Transverse colon (tissue), 4 donors: Measurements from ENCODE around the gene GALNT2. TPM values are rescaled to one million over a fixed set of nuclear protein-coding genes. Genes with fewer than 3 reads are reported as not detected.

Source experiments
- DNase-seq: peaks from one replicate; pipeline ENCODE4 v3.0.0-alpha.2; 2019
- H3K27ac ChIP-seq, 4 donors: fragments of 200-600 bp; sonication (generic); 2 replicates each; pipeline ENCODE4 v1.5.1; 2016 to 2018; ENCODE audit warnings: inconsistent platforms in 4 of 4
- H3K27me3 ChIP-seq: fragments of 200-600 bp; sonication (generic); 2 replicates; pipeline ENCODE4 v1.5.1; 2017; ENCODE audit warnings: inconsistent platforms
- H3K36me3 ChIP-seq, 4 donors: fragments of 200-600 bp; sonication (generic); 2 replicates each; pipeline ENCODE4 v1.5.1; 2017 to 2019; ENCODE audit warnings: inconsistent platforms in 4 of 4
- H3K4me1 ChIP-seq, 4 donors: fragments of 200-600 bp; sonication (generic); 2 replicates each; pipeline ENCODE4 v1.5.1; 2017 to 2020; ENCODE audit warnings: inconsistent platforms in 4 of 4
- H3K4me3 ChIP-seq, 4 donors: fragments of 200-600 bp; sonication (generic); 1 replicate in 1 of 4; 2 replicates in 3 of 4; pipeline versions ENCODE4 v1.5.1 to v1.6.1; 2017 to 2019; ENCODE audit warnings: inconsistent platforms in 4 of 4
- H3K9me3 ChIP-seq, 2 donors: fragments of 200-600 bp; sonication (generic); 2 replicates each; pipeline ENCODE4 v1.5.1; 2017 to 2019; ENCODE audit warnings: inconsistent platforms in 2 of 2
- EP300 ChIP-seq: sonication (generic); formaldehyde crosslinking; IDR thresholded peaks from one replicate; pipeline ENCODE4 v1.6.1; 2017; ENCODE audit warnings: antibody characterized with exemption, low read depth
- POLR2A ChIP-seq: fragments of 450-650 bp; IDR thresholded peaks from one replicate; pipeline ENCODE4 v1.6.1; 2016; ENCODE audit warnings: antibody characterized with exemption, mild to moderate bottlenecking, moderate library complexity
- POLR2AphosphoS5 ChIP-seq, 3 donors: sonication (generic); formaldehyde crosslinking; IDR thresholded peaks; one replicate each; pipeline ENCODE4 v1.6.1; 2016; ENCODE audit warnings: antibody characterized with exemption in 3 of 3
- WGBS, 2 donors: methylation state at CpG; one replicate each; pipeline ENCODE4 v1.1.5; 2018; ENCODE audit warnings: low coverage in 1 of 2; 5-methylcytosine and 5-hydroxymethylcytosine counted together
- in situ Hi-C, 4 donors: fragments of 200-750 bp; cut with MboI; loops; one replicate each; pipeline versions ENCODE4 v1.15.0 to v1.15.1; 2017; ENCODE audit warnings: low sequenced_read_pairs in 3 of 4, low pct_ligation_motif_present in 1 of 4, low pct_unique_long_range_greater_than_20kb in 1 of 4
- intact Hi-C: fragments of 100-400 bp; cut with DNase I; formaldehyde crosslinking; loops from one replicate; pipeline ENCODE4 v1.15.1; 2023; ENCODE audit warnings: low total_unique reads
- total RNA-seq, 4 donors: library from RNA; depleted of rRNA; stranded (reverse); fragments of >200 nt; gene quantifications; one replicate each; pipeline ENCODE4 v1.1.0, GENCODE V29; 2016
- TF ChIP-seq, protein P1 (sequence below), 5 experiments: fragments of 200-600 bp in 3 of 5; fragments of 450-650 bp in 2 of 5; sonication (generic) in 3 of 5; IDR thresholded peaks; 1 replicate in 2 of 5; 2 replicates in 3 of 5; pipeline ENCODE4 v1.5.1; 2016 to 2017; ENCODE audit warnings: antibody characterized with exemption in 5 of 5, inconsistent platforms in 3 of 5, mild to moderate bottlenecking in 2 of 5, moderate library complexity in 1 of 5

Gene GALNT2
- total RNA-seq, 4 donors from 2014 or later, result 16.5 to 48.8 (median 36.8) TPM

DNA sequence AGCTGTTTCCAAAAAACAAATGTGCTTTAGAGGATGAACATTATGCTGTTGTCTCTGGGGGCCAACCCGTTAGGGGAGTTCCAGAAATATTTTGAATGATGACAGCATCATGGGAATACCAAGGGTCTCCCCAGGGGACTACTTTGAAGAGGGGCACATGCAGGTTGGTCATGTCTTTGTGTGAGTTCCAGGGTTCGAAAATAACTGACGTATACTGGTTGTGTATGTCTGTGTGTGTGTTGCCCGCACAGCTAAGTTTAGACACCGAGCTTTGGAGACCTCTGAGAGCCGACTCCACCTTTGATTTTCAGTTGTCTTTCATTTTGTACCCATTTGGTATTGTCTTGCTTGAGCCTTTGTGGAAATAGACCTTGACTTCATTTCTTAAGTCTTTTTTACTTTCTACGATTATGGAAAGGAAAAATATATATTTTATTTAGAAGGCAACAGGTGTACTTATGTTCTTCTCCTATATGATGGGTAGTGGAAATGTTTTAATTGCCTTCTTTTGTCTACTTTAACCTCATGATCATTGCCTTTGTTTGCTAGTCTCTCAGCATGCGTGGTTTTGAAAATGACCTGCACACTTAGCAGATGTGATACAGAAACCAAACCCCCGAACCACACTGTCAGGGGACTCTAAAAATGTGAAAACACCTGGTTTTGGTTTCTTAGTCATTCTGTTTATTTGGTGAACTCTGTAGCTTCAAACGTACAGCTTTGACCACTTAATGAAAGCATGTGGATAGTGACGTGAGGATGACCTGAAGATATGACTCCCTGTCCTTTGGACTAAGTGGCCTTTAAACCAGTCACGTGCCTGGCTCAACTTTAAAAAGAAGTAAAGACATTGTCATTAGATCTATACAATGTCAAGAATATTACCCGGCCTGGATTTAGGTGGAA is 56.5 kb downstream of the GALNT2 start:
- H3K9me3 ChIP-seq, result no peaks in the 10 kb centered on the region
- TF ChIP-seq, protein P1, sequence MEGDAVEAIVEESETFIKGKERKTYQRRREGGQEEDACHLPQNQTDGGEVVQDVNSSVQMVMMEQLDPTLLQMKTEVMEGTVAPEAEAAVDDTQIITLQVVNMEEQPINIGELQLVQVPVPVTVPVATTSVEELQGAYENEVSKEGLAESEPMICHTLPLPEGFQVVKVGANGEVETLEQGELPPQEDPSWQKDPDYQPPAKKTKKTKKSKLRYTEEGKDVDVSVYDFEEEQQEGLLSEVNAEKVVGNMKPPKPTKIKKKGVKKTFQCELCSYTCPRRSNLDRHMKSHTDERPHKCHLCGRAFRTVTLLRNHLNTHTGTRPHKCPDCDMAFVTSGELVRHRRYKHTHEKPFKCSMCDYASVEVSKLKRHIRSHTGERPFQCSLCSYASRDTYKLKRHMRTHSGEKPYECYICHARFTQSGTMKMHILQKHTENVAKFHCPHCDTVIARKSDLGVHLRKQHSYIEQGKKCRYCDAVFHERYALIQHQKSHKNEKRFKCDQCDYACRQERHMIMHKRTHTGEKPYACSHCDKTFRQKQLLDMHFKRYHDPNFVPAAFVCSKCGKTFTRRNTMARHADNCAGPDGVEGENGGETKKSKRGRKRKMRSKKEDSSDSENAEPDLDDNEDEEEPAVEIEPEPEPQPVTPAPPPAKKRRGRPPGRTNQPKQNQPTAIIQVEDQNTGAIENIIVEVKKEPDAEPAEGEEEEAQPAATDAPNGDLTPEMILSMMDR (IDR thresholded peaks at IDR 0.05), result no peak
- TF ChIP-seq POLR2AphosphoS5 (IDR thresholded peaks at IDR 0.05) (no peak), POLR2A (no peak), EP300 (no peak)
- peaks cover 16 to 49% (median 29%) of the 10 kb centered on the region in 4 donors for H3K4me1 ChIP-seq
- H3K27me3 ChIP-seq, result no peaks in the 10 kb centered on the region
- H3K36me3 ChIP-seq, result no peaks in the 10 kb centered on the region
- DNase-seq, result no peak
- H3K4me3 ChIP-seq, result no peak overlapping the region
- intact Hi-C loops, result no loop called here
- peak overlapping the region in 2 of 4 donors; percentile 43 to 63 for H3K27ac ChIP-seq
- in situ Hi-C loops, result no loop called here
- 66 to 70% methylated on average over 7 to 13 of the region's 13 CpGs for WGBS, 2 donors

GRCh38 chr1:230124186-230125128 is 57.4 kb downstream of the GALNT2 start:
- H3K4me3 ChIP-seq, result no peak overlapping the region
- WGBS, 2 donors, result 84 to 100% methylated on average over 1 to 9 of the region's 9 CpGs
- H3K27me3 ChIP-seq, result no peaks in the 10 kb centered on the region
- H3K4me1 ChIP-seq, result peaks cover 16 to 49% (median 29%) of the 10 kb centered on the region in 4 donors
- H3K27ac ChIP-seq, result peak overlapping the region in 2 of 4 donors; percentile 57 to 63
- in situ Hi-C loops (no loop called here), intact Hi-C loops (no loop called here)
- H3K36me3 ChIP-seq, result no peaks in the 10 kb centered on the region
- no peak for TF ChIP-seq POLR2A
- TF ChIP-seq, protein P1 (IDR thresholded peaks at IDR 0.05), result no peak
- TF ChIP-seq EP300, result no peak
- no peak for TF ChIP-seq POLR2AphosphoS5 (IDR thresholded peaks at IDR 0.05)
- no peaks in the 10 kb centered on the region for H3K9me3 ChIP-seq
- no peak for DNase-seq

GRCh38 chr1:230125141-230125540 is 58.1 kb downstream of the GALNT2 start:
- peak overlapping the region in 2 of 4 donors; percentile 57 to 63 for H3K27ac ChIP-seq
- H3K9me3 ChIP-seq, result no peaks in the 10 kb centered on the region
- H3K4me3 ChIP-seq, result no peak overlapping the region
- intact Hi-C loops (no loop called here), in situ Hi-C loops (no loop called here)
- WGBS, 2 donors, result 82 to 87% methylated on average over 6 of the region's 6 CpGs
- TF ChIP-seq POLR2AphosphoS5 (IDR thresholded peaks at IDR 0.05) (no peak), EP300 (no peak), POLR2A (no peak)
- TF ChIP-seq, protein P1 (IDR thresholded peaks at IDR 0.05), result no peak
- no peaks in the 10 kb centered on the region for H3K27me3 ChIP-seq
- H3K4me1 ChIP-seq, result peaks cover 16 to 49% (median 29%) of the 10 kb centered on the region in 4 donors
- no peaks in the 10 kb centered on the region for H3K36me3 ChIP-seq
- no peak for DNase-seq
